Common myeloid progenitor, CD34-positive (primary cell): ENCODE results near the gene YKT6.

ENCODE experiments used
- CTCF ChIA-PET: fragments of 350-600 bp; sonication (Branson Sonifier 250); formaldehyde crosslinking; loops from one replicate; lab custom pipeline; 2021; ENCODE audit warnings: antibody characterized with exemption; lab: Charles Lee
- POLR2A ChIA-PET: fragments of 350-600 bp; sonication (Branson Sonifier 250); formaldehyde crosslinking; loops from one replicate; lab custom pipeline; 2021; ENCODE audit warnings: antibody characterized with exemption; lab: Charles Lee
- DNase-seq, 3 donors: peaks; one replicate each; pipeline versions ENCODE4 v3.0.0 to v3.0.0-alpha.2; 2013
- H3K27ac ChIP-seq, 2 experiments: 1 replicate in 1 of 2; 2 replicates in 1 of 2; pipeline ENCODE4 v1.7.0; 2013; ENCODE audit warnings: inconsistent platforms in 2 of 2, low read length in 2 of 2, mild to moderate bottlenecking in 2 of 2, low read depth in 1 of 2, moderate library complexity in 1 of 2; ENCODE audit not compliant: severe bottlenecking in 2 of 2, insufficient read depth in 1 of 2, poor library complexity in 1 of 2
- H3K27me3 ChIP-seq, 5 experiments: replicated peaks in 2 of 5; 1 replicate in 3 of 5; 2 replicates in 2 of 5; pipeline versions ENCODE4 v1.6.1 to v1.7.0; 2013; ENCODE audit warnings: low read length in 4 of 5, mild to moderate bottlenecking in 2 of 5, moderate library complexity in 2 of 5, inconsistent platforms in 1 of 5; ENCODE audit not compliant: insufficient read depth in 5 of 5, control insufficient read depth in 4 of 5
- H3K36me3 ChIP-seq, 4 experiments: 1 replicate in 2 of 4; 2 replicates in 2 of 4; pipeline versions ENCODE4 v1.6.1 to v1.7.0; 2013; ENCODE audit warnings: low read length in 3 of 4, control low read depth in 1 of 4, mild to moderate bottlenecking in 1 of 4; ENCODE audit not compliant: control insufficient read depth in 4 of 4, insufficient read depth in 4 of 4
- H3K4me1 ChIP-seq, 4 experiments: 1 replicate in 3 of 4; 2 replicates in 1 of 4; pipeline versions ENCODE4 v1.6.1 to v1.7.1; 2013; ENCODE audit warnings: low read length in 3 of 4, mild to moderate bottlenecking in 3 of 4, control low read depth in 1 of 4, inconsistent platforms in 1 of 4, moderate library complexity in 1 of 4; ENCODE audit not compliant: control insufficient read depth in 4 of 4, insufficient read depth in 4 of 4; ENCODE audit errors: control extremely low read depth in 1 of 4
- H3K4me3 ChIP-seq, 7 experiments: 1 replicate in 4 of 7; 2 replicates in 3 of 7; pipeline versions ENCODE4 v1.5.1 to v1.7.0; 2013; ENCODE audit warnings: mild to moderate bottlenecking in 7 of 7, low read length in 6 of 7, moderate library complexity in 6 of 7, inconsistent platforms in 2 of 7, low read depth in 2 of 7, control low read depth in 1 of 7; ENCODE audit not compliant: insufficient read depth in 4 of 7, control insufficient read depth in 1 of 7; ENCODE audit errors: extremely low read depth in 1 of 7
- H3K9me3 ChIP-seq, 5 experiments: 1 replicate in 4 of 5; 2 replicates in 1 of 5; pipeline versions ENCODE4 v1.6.1 to v1.7.1; 2013; ENCODE audit warnings: low read length in 4 of 5, mild to moderate bottlenecking in 2 of 5, inconsistent platforms in 1 of 5, low read depth in 1 of 5, moderate library complexity in 1 of 5; ENCODE audit not compliant: control insufficient read depth in 4 of 5, insufficient read depth in 2 of 5; ENCODE audit errors: control extremely low read depth in 1 of 5
- WGBS: methylation state at CpG from one replicate; pipeline ENCODE4 v1.1.5; 2013; ENCODE audit not compliant: insufficient coverage; 5-methylcytosine and 5-hydroxymethylcytosine counted together

Gene YKT6

DNA sequence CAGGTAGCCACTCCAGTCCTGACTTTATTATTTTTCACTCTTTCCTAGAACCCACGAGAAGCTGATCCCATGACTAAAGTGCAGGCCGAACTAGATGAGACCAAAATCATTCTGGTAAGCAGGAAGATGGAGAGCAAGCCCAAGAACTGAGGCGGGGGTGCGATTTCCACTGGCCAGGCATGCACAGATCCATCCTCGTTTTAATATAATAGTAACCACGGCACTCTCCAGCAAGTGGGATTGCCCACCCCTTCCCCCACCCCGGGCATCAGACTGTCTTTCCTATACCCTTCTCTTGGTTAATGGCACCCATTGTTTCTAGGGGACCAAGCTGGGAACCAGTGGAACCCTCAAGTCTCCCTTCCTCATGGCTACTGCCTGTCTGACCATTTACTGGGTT is 7.3 kb downstream of the YKT6 start:
- ChIA-PET CTCF (no interaction called here), POLR2A (no interaction called here)
- WGBS = 100% methylated on average over 5 of the region's 7 CpGs
- no peak overlapping the region for H3K4me3 ChIP-seq
- H3K27ac ChIP-seq = no peak overlapping the region
- no peaks in the 10 kb centered on the region for H3K9me3 ChIP-seq
- no peak for DNase-seq
- no peaks in the 10 kb centered on the region for H3K4me1 ChIP-seq
- H3K36me3 ChIP-seq = peaks cover 12 to 84% (median 66%) of the 10 kb centered on the region in 4 experiments
- H3K27me3 ChIP-seq = no peaks in the 10 kb centered on the region

DNA sequence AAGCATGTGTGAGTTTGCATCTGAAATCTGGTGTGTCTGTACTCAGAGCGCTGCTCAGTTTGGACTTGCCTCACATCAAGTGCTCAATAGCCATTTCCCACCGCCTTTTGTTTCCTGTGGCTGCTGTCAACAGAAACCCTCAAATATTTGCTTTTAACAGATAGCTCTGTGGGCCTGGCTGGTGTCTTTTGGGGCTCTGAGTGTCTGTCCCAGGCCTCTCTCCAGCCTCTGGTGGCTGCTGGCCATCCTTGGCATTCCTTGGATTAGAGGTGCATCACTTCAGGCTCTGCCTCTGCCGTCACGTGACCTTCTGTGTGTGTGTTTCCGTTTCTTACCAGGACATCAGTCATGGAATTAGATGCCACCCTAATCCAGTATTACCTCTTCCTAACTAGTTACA is 9.3 kb downstream of the YKT6 start:
- Histone ChIP-seq H3K4me1 (no peaks in the 10 kb centered on the region), H3K36me3 (peaks cover 14 to 87% (median 66%) of the 10 kb centered on the region in 4 experiments), H3K27me3 (no peaks in the 10 kb centered on the region), H3K27ac (no peak overlapping the region), H3K9me3 (no peaks in the 10 kb centered on the region), H3K4me3 (no peak overlapping the region)
- CTCF ChIA-PET = interaction anchor here (1.4 kb wide), 1 partner anchor 10 kb away, joined by 4 read pairs; no protein-coding TSS in a partner anchor
- POLR2A ChIA-PET = no interaction called here
- no peak for DNase-seq
- WGBS = 100% methylated on average over 4 of the region's 5 CpGs

DNA sequence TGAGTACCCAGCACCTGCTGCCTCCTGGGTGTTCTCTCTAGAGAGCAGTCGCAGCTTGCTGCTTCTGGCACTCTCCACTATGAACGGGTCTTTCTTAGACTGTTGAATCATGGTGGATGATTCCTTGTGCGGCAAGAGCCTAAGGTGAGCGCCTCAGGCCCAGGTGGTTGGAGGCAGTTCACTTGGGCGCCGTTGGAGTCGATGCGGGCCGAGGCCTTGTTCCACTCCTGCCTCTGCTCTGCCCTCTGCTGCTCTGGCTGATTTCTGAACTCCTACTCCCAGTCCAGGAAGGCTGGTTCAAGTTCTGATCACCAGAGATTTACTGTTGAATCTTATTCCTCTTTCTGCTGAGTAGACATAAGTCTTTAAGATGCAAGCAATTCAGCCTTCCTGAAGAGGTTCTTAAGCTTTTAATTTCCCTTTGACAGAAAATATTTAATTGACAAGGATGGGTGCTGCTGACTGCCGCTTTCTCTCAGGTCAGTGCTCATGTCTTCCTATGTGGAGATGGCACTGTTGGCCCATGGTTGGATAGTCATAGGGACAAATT is 10.4 kb downstream of the YKT6 start:
- Histone ChIP-seq H3K4me3 (no peak overlapping the region), H3K27ac (no peak overlapping the region), H3K4me1 (no peaks in the 10 kb centered on the region), H3K9me3 (no peaks in the 10 kb centered on the region), H3K36me3 (peaks cover 14 to 76% (median 59%) of the 10 kb centered on the region in 4 experiments), H3K27me3 (no peaks in the 10 kb centered on the region)
- 96% methylated on average over 10 of the region's 10 CpGs for WGBS
- DNase-seq = no peak
- POLR2A ChIA-PET = no interaction called here
- CTCF ChIA-PET = interaction anchor here (0.8 to 1.4 kb wide), 3 partner anchors 9 to 14 kb away, joined by 3 to 5 read pairs (median 4); no protein-coding TSS in a partner anchor

DNA sequence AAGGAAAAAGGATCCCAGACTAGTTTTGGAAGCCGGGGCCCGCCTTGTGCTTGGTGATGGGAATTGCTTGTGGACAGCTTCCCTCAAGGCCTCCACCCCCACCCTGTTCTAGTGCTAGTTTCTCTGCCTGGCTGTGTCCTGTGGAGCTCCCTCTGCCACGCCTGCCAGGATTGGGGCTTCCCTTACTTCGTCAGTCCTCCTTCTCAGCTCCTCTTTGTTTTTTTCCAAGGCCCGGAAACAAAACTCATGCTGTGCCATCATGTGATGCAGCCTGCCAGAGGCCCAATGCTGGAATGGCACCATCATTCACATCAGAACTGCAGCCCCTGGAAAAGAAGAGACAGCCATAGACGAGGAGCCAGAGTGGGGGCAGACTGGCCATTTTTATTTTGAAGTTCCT is 11.2 kb downstream of the YKT6 start:
- H3K27me3 ChIP-seq = no peaks in the 10 kb centered on the region
- POLR2A ChIA-PET = no interaction called here
- H3K27ac ChIP-seq = no peak overlapping the region
- 100% methylated on average over 4 of the region's 6 CpGs for WGBS
- no peak for DNase-seq
- CTCF ChIA-PET = interaction anchor here (1.4 to 1.5 kb wide), 2 partner anchors 8 to 10 kb away, joined by 4 to 5 read pairs; no protein-coding TSS in a partner anchor
- H3K9me3 ChIP-seq = no peaks in the 10 kb centered on the region
- no peaks in the 10 kb centered on the region for H3K4me1 ChIP-seq
- H3K36me3 ChIP-seq = peaks cover 14 to 69% (median 52%) of the 10 kb centered on the region in 4 experiments
- no peak overlapping the region for H3K4me3 ChIP-seq

DNA sequence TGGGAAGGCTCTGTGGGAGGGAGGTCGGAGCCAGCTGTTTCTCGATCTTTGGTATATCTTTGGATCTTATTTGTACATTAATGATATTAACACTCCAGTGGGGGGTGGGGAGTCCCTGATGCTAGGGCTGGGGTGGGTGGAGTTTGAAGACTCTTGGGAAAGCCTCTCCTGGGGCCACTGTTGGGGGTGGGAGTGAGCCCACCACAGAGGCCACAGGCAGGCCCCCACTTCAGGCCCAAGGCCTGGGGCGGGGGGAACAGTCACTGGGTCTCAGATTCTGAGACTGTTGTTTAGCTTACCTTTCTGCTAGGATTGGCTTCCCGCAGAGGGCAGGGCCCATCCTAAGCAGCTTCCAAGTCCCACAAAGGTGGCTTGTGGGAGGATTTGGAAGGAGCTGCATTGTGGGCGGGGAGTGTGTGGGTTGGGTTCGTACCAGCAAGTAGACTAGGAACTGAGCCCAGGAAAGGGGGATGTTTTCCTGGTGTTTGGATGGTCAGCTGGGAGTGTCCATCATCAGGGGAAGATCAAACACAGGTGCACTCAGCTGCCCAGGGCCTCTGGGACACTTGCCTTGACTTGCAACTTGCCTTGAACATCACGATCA is 11.9 kb downstream of the YKT6 start:
- WGBS = 100% methylated on average over 2 of the region's 7 CpGs
- H3K36me3 ChIP-seq = peaks cover 14 to 63% (median 47%) of the 10 kb centered on the region in 4 experiments
- DNase-seq = no peak
- no peaks in the 10 kb centered on the region for H3K27me3 ChIP-seq
- no peak overlapping the region for H3K27ac ChIP-seq
- POLR2A ChIA-PET = no interaction called here
- no peak overlapping the region for H3K4me3 ChIP-seq
- no peaks in the 10 kb centered on the region for H3K4me1 ChIP-seq
- CTCF ChIA-PET = interaction anchor here (0.9 to 1.5 kb wide), 4 partner anchors 9 to 18 kb away, joined by 3 to 5 read pairs (median 4); partner anchors contain the start of gene YKT6
- no peaks in the 10 kb centered on the region for H3K9me3 ChIP-seq

DNA sequence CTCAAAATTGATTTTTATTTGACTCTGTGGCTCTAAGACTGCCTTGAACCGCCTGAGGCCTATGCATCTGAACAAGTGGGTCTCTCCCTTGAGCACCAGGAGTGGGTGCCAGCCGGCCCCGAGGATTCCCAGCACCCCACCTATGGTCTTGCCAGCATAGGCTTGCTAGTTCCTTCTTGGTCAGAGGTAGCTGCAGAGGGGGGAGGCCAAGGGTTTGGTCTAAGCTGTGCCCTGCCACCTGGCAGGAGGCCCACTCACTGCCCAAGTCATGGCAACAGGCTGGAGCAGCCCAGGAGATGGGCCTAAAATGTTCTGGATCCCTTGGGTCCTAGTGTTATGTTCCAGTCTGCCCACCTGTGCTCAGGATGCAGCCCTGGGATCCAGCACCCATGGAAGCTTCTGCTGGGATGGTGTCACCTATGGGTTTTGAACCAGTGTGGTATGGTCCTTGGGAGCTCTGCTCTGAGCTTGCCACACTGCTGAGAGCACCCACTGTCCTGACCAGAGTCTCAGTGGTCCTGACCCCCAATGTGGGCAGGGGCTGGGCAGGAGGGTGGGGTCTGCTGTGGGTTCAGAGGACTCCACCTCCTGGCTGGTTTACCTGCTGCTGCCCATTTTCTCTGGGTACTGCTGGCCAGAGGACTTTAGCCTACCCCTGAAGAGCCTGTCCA is 12.6 kb downstream of the YKT6 start:
- POLR2A ChIA-PET = no interaction called here
- Histone ChIP-seq H3K36me3 (peaks cover 13 to 59% (median 44%) of the 10 kb centered on the region in 4 experiments), H3K4me3 (no peak overlapping the region), H3K9me3 (no peaks in the 10 kb centered on the region), H3K27ac (no peak overlapping the region), H3K27me3 (no peaks in the 10 kb centered on the region), H3K4me1 (no peaks in the 10 kb centered on the region)
- WGBS = 97% methylated on average over 3 of the region's 3 CpGs
- DNase-seq = no peak
- CTCF ChIA-PET = interaction anchor here (0.9 to 1.5 kb wide), 3 partner anchors 10 to 18 kb away, joined by 3 to 4 read pairs (median 3); partner anchors contain the start of gene YKT6
